ENCODE data around the gene TFPI.
"Not testable (repeated sequence)": the region's sequence is repeated elsewhere in the genome, so short reads cannot be mapped to it uniquely, and the experiment has no call there.

Gene TFPI

DNA sequence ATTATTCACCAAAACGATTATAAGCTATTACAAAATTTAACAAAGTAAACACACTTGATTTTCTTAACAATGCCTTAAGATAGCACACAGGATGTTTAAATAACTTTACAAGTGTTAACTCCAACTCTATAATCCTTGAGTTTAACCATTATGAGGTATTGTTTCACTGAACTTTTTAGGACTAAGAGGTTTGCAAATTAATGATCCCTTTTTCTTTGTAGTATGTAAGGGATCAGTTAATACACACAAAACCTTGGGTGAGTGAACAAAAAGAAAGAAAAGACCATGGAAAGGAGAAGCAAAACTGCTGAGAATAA is 21.5 kb upstream of the TFPI start:
- Histone ChIP-seq H3K9me3 (ENCODE audit: control insufficient read depth in 2 of 2, low read length in 2 of 2) (no peaks in the 10 kb centered on the region), H3K36me3 (ENCODE audit: control insufficient read depth in 2 of 2, insufficient read depth in 2 of 2, low read length in 2 of 2) (no peaks in the 10 kb centered on the region), H3K9ac (ENCODE audit: low read length in 2 of 2) (no peak overlapping the region), H3K27ac (ENCODE audit: low read length) (no peak overlapping the region), H3K4me3 (ENCODE audit: low read length in 2 of 2) (no peak overlapping the region), H3K27me3 (ENCODE audit: control insufficient read depth in 1 of 2, insufficient read depth in 2 of 2, low read length in 2 of 2) (no peaks in the 10 kb centered on the region), H3K4me1 (ENCODE audit: control insufficient read depth, insufficient read depth, low read length) (no peaks in the 10 kb centered on the region)

DNA sequence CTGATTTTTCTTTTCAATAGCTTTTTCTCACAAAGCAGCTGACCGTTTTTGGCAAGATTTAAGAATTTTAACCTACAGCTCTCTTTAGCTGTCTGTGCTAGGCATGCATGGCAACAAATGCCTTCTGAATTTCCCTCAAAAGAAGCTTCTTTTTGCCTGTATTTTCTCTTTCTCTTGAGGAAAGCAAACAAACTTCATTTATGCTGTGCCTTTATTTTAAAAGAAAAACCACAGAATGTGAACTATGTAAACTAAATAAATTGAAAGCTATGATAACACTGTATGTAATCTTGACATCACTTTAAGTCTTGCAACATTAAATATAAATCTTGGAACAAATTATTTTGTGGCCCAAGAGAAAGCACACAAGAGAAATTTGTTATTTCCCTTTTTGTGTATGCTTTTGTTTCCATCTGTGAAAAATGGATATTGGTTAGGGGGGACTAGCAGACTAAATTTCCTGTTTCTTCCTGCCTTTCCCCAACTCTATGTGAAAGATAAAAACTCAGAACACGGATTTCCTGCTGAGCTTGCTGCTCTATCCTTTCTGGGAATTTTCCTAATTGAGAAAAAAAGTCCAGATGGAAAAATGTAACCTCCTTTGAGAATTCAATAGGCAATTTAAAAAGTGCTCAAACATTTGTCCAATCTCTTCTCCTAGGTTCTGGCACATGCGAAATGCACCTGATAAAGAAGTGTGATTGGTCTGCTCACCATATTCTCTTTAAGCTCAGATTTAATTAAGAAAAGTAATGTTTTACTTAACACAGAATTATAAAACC is 20.9 kb upstream of the TFPI start:
- H3K27ac ChIP-seq (ENCODE audit: low read length) = no peak overlapping the region
- no peak overlapping the region for H3K9ac ChIP-seq (ENCODE audit: low read length in 2 of 2)
- H3K4me1 ChIP-seq (ENCODE audit: control insufficient read depth, insufficient read depth, low read length) = no peaks in the 10 kb centered on the region
- no peaks in the 10 kb centered on the region for H3K27me3 ChIP-seq (ENCODE audit: control insufficient read depth in 1 of 2, insufficient read depth in 2 of 2, low read length in 2 of 2)
- H3K9me3 ChIP-seq (ENCODE audit: control insufficient read depth in 2 of 2, low read length in 2 of 2) = no peaks in the 10 kb centered on the region
- H3K4me3 ChIP-seq (ENCODE audit: low read length in 2 of 2) = no peak overlapping the region
- no peaks in the 10 kb centered on the region for H3K36me3 ChIP-seq (ENCODE audit: control insufficient read depth in 2 of 2, insufficient read depth in 2 of 2, low read length in 2 of 2)

DNA sequence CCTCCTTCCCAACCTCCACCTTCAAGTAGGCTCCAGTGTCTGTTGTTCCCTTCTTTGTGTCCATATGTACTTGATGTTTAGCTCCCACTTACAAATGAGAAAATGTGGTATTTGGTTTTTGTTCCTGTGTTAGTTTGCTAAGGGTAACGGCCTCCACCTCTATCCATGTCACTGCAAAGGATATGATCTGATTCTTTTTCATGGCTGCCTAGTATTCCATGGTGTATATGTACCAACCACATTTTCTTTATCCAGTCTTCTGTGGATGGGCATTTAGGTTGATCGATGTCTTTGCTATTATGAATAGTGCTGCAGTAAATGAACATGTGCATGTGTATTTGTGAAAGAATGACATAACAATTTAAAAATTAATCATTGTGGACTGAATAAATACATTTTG is 19.5 kb upstream of the TFPI start:
- Histone ChIP-seq H3K9me3 (ENCODE audit: control insufficient read depth in 2 of 2, low read length in 2 of 2) (no peaks in the 10 kb centered on the region), H3K36me3 (ENCODE audit: control insufficient read depth in 2 of 2, insufficient read depth in 2 of 2, low read length in 2 of 2) (no peaks in the 10 kb centered on the region), H3K27ac (ENCODE audit: low read length) (no peak overlapping the region), H3K4me3 (ENCODE audit: low read length in 2 of 2) (no peak overlapping the region), H3K9ac (ENCODE audit: low read length in 2 of 2) (no peak overlapping the region), H3K27me3 (ENCODE audit: control insufficient read depth in 1 of 2, insufficient read depth in 2 of 2, low read length in 2 of 2) (no peaks in the 10 kb centered on the region), H3K4me1 (ENCODE audit: control insufficient read depth, insufficient read depth, low read length) (no peaks in the 10 kb centered on the region)

DNA sequence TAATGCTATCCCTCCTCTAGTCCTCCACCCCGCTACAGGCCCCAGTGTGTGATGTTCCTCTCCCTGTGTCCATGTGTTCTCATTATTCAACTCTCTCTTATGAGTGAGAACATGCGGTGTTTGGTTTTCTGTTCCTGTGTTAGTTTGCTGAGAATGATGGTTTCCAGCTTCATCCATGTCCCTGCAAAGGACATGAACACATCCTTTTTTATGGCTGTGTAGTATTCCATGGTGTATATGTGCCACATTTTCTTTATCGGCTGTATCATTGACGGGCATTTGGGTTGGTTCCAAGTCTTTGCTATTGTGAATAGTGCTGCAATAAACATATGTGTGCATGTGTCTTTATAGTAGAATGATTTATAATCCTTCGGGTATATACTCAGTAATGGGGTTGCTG is 17.8 kb upstream of the TFPI start:
- H3K4me3 ChIP-seq (ENCODE audit: low read length in 2 of 2); H3K27me3 ChIP-seq (ENCODE audit: control insufficient read depth in 1 of 2, insufficient read depth in 2 of 2, low read length in 2 of 2); H3K4me1 ChIP-seq (ENCODE audit: control insufficient read depth, insufficient read depth, low read length); H3K9ac ChIP-seq (ENCODE audit: low read length in 2 of 2); H3K36me3 ChIP-seq (ENCODE audit: control insufficient read depth in 2 of 2, insufficient read depth in 2 of 2, low read length in 2 of 2); H3K9me3 ChIP-seq (ENCODE audit: control insufficient read depth in 2 of 2, low read length in 2 of 2); H3K27ac ChIP-seq (ENCODE audit: low read length): not testable (repeated sequence)

DNA sequence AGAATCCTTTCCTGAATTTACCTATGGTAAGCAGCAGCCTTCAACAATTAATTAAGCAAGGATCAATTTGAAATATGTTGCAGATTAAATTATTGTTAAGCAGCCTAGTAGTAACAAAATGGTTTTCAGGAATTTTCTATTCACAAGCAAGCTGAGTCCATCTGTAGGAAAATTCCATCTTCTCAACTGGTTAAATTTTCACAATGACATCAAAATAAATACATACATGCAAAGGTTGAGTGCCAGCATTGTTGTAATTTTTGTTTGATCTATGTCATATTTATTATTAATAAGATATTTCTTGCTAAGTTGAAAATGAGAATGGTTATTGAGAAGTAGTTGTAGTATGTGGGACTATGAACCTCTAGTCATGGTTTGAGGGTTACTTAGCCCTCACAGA is 15.3 kb upstream of the TFPI start:
- no peak overlapping the region for H3K4me3 ChIP-seq (ENCODE audit: low read length in 2 of 2)
- H3K27ac ChIP-seq (ENCODE audit: low read length) = no peak overlapping the region
- no peak overlapping the region for H3K9ac ChIP-seq (ENCODE audit: low read length in 2 of 2)
- no peaks in the 10 kb centered on the region for H3K36me3 ChIP-seq (ENCODE audit: control insufficient read depth in 2 of 2, insufficient read depth in 2 of 2, low read length in 2 of 2)
- H3K27me3 ChIP-seq (ENCODE audit: control insufficient read depth in 1 of 2, insufficient read depth in 2 of 2, low read length in 2 of 2) = no peaks in the 10 kb centered on the region
- no peaks in the 10 kb centered on the region for H3K4me1 ChIP-seq (ENCODE audit: control insufficient read depth, insufficient read depth, low read length)
- no peaks in the 10 kb centered on the region for H3K9me3 ChIP-seq (ENCODE audit: control insufficient read depth in 2 of 2, low read length in 2 of 2)

DNA sequence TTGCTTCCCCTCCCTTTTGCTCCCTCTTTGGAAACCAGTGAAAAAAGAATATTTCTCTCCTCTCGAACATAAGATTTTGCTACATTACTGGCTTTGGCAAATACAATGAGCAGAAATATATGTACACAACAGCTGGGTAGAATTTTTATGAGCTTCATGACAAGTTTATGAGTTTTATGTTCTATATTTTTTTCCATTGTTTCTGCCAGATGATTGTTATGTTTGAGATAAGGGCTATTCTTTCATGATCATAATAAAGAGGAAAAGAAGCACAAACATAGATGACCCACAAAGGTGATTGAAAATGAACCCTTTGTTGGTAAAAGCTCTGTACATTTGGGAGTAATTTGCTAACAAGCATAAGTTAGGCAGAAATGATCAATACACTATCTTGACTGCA is 14.8 kb upstream of the TFPI start:
- Histone ChIP-seq H3K27ac (ENCODE audit: low read length) (no peak overlapping the region), H3K4me1 (ENCODE audit: control insufficient read depth, insufficient read depth, low read length) (no peaks in the 10 kb centered on the region), H3K27me3 (ENCODE audit: control insufficient read depth in 1 of 2, insufficient read depth in 2 of 2, low read length in 2 of 2) (no peaks in the 10 kb centered on the region), H3K36me3 (ENCODE audit: control insufficient read depth in 2 of 2, insufficient read depth in 2 of 2, low read length in 2 of 2) (no peaks in the 10 kb centered on the region), H3K4me3 (ENCODE audit: low read length in 2 of 2) (no peak overlapping the region), H3K9me3 (ENCODE audit: control insufficient read depth in 2 of 2, low read length in 2 of 2) (no peaks in the 10 kb centered on the region), H3K9ac (ENCODE audit: low read length in 2 of 2) (no peak overlapping the region)

DNA sequence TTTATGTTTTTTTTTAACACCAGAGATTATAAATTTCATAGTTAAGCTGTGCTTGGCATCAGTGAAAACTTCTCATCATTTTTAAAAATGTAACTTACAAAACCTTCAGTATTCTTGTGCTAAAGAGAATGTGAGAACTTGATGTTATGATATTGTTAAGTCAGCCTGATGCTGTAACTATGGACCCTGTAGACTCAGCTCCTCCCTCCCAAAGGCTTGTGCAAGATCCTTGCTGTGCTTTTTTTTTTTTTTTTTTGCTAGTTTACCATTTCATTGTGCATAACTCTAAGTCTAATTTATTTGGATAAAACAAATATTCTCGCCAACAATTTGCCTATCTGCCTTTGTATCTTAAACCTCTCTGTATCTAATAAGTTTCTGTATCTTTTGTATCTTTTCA is 12.9 kb upstream of the TFPI start:
- Histone ChIP-seq H3K27ac (ENCODE audit: low read length) (no peak overlapping the region), H3K36me3 (ENCODE audit: control insufficient read depth in 2 of 2, insufficient read depth in 2 of 2, low read length in 2 of 2) (no peaks in the 10 kb centered on the region), H3K4me3 (ENCODE audit: low read length in 2 of 2) (no peak overlapping the region), H3K4me1 (ENCODE audit: control insufficient read depth, insufficient read depth, low read length) (no peaks in the 10 kb centered on the region), H3K27me3 (ENCODE audit: control insufficient read depth in 1 of 2, insufficient read depth in 2 of 2, low read length in 2 of 2) (no peaks in the 10 kb centered on the region), H3K9me3 (ENCODE audit: control insufficient read depth in 2 of 2, low read length in 2 of 2) (no peaks in the 10 kb centered on the region), H3K9ac (ENCODE audit: low read length in 2 of 2) (no peak overlapping the region)

DNA sequence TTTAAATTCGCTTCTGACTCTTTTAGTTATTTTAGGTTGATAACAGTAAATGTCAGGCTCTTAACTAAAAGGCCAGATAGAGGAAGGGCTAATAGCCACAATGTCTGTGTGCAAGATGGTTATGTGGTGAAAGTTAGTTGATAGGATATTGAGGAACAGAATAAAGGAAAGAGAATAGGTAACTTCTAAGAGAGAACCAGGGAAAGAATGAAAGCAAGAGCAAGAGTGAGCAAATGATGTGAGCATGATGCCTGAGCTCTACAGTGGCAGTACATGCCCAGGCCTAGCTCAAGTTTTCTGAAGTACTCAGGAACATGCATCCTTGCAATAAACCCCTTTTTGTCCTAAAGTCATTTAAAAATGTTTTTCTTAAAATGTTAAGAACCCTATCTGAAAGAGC is 12.5 kb upstream of the TFPI start:
- H3K4me3 ChIP-seq (ENCODE audit: low read length in 2 of 2) = no peak overlapping the region
- no peak overlapping the region for H3K9ac ChIP-seq (ENCODE audit: low read length in 2 of 2)
- H3K27me3 ChIP-seq (ENCODE audit: control insufficient read depth in 1 of 2, insufficient read depth in 2 of 2, low read length in 2 of 2) = no peaks in the 10 kb centered on the region
- H3K9me3 ChIP-seq (ENCODE audit: control insufficient read depth in 2 of 2, low read length in 2 of 2) = no peaks in the 10 kb centered on the region
- H3K4me1 ChIP-seq (ENCODE audit: control insufficient read depth, insufficient read depth, low read length) = no peaks in the 10 kb centered on the region
- no peak overlapping the region for H3K27ac ChIP-seq (ENCODE audit: low read length)
- H3K36me3 ChIP-seq (ENCODE audit: control insufficient read depth in 2 of 2, insufficient read depth in 2 of 2, low read length in 2 of 2) = no peaks in the 10 kb centered on the region

DNA sequence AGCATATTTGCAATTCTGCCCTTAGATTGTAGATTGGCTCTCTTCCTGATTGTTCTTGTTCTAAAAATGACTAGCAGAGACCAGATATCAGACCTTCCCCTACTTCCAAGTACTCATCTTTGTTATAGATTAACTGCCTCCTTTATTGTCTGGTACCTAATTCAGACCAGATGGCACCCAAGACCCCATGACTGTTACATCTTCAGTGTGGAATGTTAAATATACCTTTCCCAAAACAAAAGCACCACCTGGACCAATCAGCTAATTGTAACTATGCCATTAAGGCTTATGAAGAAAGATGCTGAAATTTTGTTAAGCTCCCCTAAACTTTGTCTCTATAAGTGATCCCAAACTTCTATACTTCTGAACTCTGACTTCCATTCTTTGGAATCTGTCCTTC is 12.0 kb upstream of the TFPI start:
- no peaks in the 10 kb centered on the region for H3K4me1 ChIP-seq (ENCODE audit: control insufficient read depth, insufficient read depth, low read length)

DNA sequence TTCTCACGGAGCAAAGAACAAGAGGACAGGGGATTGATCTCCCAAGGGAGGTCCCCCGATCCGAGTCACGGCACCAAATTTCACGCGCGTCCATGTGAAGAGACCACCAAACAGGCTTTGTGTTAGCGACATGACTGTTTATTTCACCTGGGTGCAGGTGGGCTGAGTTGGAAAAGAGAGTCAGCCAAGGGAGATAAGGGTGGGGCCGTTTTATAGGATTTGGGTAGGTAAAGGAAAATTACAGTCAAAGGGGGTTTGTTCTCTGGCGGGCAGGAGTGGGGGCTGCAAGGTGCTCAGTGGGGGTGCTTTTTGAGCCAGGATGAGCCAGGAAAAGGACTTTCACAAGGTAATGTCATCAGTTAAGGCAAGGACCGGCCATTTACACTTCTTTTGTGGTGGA is 11.4 kb upstream of the TFPI start:
- H3K4me1 ChIP-seq (ENCODE audit: control insufficient read depth, insufficient read depth, low read length); H3K9me3 ChIP-seq (ENCODE audit: control insufficient read depth in 2 of 2, low read length in 2 of 2); H3K4me3 ChIP-seq (ENCODE audit: low read length in 2 of 2); H3K27me3 ChIP-seq (ENCODE audit: control insufficient read depth in 1 of 2, insufficient read depth in 2 of 2, low read length in 2 of 2); H3K36me3 ChIP-seq (ENCODE audit: control insufficient read depth in 2 of 2, insufficient read depth in 2 of 2, low read length in 2 of 2); H3K27ac ChIP-seq (ENCODE audit: low read length); H3K9ac ChIP-seq (ENCODE audit: low read length in 2 of 2): not testable (repeated sequence)

More for the DNA sequence above, 12.0 kb upstream of the TFPI start:
- H3K4me3 ChIP-seq (ENCODE audit: low read length in 2 of 2) = no peak overlapping the region
- no peaks in the 10 kb centered on the region for H3K27me3 ChIP-seq (ENCODE audit: control insufficient read depth in 1 of 2, insufficient read depth in 2 of 2, low read length in 2 of 2)
- H3K27ac ChIP-seq (ENCODE audit: low read length) = no peak overlapping the region
- no peaks in the 10 kb centered on the region for H3K9me3 ChIP-seq (ENCODE audit: control insufficient read depth in 2 of 2, low read length in 2 of 2)
- no peaks in the 10 kb centered on the region for H3K36me3 ChIP-seq (ENCODE audit: control insufficient read depth in 2 of 2, insufficient read depth in 2 of 2, low read length in 2 of 2)
- no peak overlapping the region for H3K9ac ChIP-seq (ENCODE audit: low read length in 2 of 2)

DNA sequence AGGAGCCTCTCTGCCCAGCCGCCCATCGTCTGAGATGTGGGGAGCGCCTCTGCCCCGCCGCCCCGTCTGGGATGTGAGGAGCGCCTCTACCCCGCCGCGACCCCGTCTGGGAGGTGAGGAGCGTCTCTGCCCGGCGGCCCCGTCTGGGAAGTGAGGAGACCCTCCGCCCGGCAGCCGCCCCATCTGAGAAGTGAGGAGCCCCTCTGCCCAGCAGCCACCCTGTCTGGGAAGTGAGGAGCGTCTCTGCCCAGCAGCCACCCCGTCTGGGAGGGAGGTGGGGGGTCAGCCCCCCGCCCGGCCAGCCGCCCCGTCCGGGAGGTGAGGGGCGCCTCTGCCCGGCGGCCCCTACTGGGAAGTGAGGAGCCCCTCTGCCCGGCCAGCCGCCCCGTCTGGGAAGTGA is 2.3 kb upstream of the TFPI start:
- not testable (repeated sequence) for H3K27ac ChIP-seq (ENCODE audit: low read length); H3K36me3 ChIP-seq (ENCODE audit: control insufficient read depth in 2 of 2, insufficient read depth in 2 of 2, low read length in 2 of 2); H3K4me1 ChIP-seq (ENCODE audit: control insufficient read depth, insufficient read depth, low read length); H3K27me3 ChIP-seq (ENCODE audit: control insufficient read depth in 1 of 2, insufficient read depth in 2 of 2, low read length in 2 of 2); H3K9me3 ChIP-seq (ENCODE audit: control insufficient read depth in 2 of 2, low read length in 2 of 2); H3K9ac ChIP-seq (ENCODE audit: low read length in 2 of 2); H3K4me3 ChIP-seq (ENCODE audit: low read length in 2 of 2)
